Thyroid gland (tissue), 4 donors: Measurements from ENCODE around the gene PRKD2.

Source experiments
- CTCF ChIP-seq, 6 experiments: fragments of 200-600 bp in 3 of 6; fragments of 450-650 bp in 3 of 6; sonication (generic) in 3 of 6; IDR thresholded peaks; one replicate each; pipeline ENCODE4 v1.5.1; 2016 to 2019; ENCODE audit warnings: antibody characterized with exemption in 6 of 6, mild to moderate bottlenecking in 2 of 6, inconsistent platforms in 1 of 6, moderate library complexity in 1 of 6
- POLR2A ChIP-seq, 2 donors: fragments of 450-650 bp; IDR thresholded peaks; one replicate each; pipeline ENCODE4 v1.6.1; 2017; ENCODE audit warnings: antibody characterized with exemption in 2 of 2, mild to moderate bottlenecking in 2 of 2, moderate library complexity in 1 of 2

DNA sequence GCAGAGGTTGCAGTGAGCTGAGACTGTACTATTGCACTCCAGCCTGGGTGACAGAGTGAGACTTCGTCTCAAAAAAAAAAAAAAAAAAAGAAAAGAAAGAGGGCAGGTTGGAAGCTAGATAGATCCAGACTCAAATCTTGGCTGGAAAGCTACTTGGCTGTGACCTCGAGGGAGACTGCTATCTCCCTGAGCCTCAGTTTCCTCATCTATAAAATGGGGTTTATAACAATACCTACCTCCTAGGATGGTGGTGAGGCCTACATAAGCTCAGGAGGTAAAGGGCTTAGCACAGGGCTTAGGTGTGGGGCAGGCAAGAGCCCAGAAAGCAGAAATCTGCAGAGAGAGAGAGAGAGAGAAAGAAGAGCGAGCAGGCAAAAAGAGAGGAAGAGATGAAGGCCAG is 31.7 kb downstream of the PRKD2 start:
- TF ChIP-seq CTCF (IDR thresholded peaks at IDR 0.05) (no peak), POLR2A (IDR thresholded peaks at IDR 0.05) (no peak)
